Activated CD8-positive, alpha-beta memory T cell treated with anti-CD3 and anti-CD28 coated beads for 1 hour (primary cell): ENCODE results near the gene TM7SF3.
"Not testable (repeated sequence)": the region's sequence is repeated elsewhere in the genome, so short reads cannot be mapped to it uniquely, and the experiment has no call there.

Experiments
- DNase-seq, 2 donors: peaks; one replicate each; pipeline ENCODE4 v3.0.0-alpha.2; 2020; ENCODE audit warnings: low read depth in 1 of 2; ENCODE audit errors: extremely low read depth in 1 of 2

The TM7SF3 gene

DNA sequence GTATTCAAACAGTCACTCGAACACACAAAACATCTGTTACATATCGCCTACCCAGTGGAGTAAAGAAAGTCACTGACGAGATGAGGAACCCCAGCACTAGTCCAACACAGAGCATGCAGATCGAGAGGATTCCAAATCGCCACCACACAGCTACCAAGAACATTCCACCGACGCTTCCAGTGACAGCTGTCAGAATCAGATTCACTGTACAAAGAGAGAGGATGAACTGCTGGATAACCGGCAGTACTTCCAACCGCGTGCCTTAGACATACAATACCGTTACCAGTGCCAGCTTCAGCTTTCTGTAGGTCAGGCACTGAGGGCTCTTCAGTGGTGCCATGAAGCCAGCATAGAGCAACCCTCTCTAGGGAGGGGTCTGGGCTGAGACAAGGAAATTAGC lies 34.5 kb downstream of the TM7SF3 start:
- no peak for DNase-seq

DNA sequence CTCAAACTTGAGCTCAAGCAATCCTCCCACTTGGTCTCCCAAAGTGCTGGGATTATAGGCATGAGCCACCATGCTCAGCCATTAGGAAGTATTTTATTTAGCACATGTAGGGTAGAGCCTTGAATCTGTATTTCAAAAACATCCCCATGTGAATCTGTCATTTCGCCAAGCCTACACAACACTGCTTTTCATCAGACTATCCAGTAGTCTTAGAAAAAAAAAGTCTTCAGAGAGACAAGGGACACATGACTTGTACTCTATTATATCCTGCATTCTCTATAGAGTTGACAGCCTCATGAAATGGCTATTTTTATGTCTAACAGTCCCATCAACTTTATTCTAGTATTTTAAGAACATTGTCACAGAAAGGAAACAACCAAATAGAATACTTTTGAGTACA lies 35.4 kb downstream of the TM7SF3 start:
- no peak for DNase-seq

DNA sequence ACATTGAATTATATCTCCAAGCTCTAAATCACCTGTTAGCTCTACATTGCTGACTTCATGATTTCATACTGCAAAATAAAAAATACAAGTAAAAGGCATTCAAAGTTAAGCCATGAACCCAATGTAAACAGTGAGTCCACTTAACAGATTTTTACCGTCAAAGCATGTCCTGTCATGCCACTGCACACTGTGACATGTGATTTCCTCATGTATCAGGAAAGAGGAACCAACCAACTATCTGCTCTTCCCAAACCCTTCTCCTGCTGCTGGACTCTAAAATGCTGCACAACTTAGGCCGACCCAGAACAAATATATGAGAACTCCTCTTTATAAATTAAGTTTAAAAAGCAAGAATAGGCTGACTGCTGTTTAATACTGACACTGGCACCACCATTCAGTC lies 37.5 kb downstream of the TM7SF3 start:
- DNase-seq: no peak

DNA sequence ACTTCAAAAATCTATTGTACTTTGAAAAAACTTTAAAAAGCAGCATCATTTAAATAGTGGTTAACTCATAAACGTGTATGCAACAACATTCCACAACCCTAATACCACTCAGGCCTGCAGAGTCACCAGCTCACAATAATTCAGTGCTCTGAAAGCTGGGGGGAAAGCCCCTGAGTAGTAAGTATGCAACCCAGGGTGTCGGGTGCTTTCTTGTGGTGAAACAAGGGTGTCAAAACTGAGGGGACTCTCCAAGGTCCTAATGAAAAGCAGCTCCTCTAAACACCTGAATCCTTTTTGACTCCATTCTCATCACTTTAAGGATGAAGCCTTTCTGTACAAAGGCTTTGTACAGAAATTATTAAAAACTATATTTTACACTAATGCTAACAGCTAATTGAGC lies 42.2 kb downstream of the TM7SF3 start:
- peak; percentile 10 to 24 for DNase-seq

DNA sequence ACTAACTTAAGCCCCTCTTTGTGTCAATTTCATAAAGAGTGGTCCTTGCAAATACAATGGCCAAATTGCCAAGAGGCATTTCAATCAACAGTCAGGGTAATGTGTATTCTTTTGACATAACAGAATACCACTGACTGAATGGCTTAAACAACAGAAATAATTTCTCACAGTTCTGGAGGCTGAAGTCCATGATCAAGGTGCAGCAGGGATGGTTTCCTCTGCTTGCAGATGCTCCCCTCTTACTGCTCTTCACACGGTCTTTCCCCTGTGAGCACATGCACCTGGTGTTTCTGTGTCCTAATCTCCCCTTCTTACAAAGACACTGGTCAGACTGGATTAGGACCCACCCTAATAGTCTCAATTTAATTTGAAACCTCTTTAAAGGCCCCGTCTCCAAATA lies 44.0 kb downstream of the TM7SF3 start:
- no peak for DNase-seq

DNA sequence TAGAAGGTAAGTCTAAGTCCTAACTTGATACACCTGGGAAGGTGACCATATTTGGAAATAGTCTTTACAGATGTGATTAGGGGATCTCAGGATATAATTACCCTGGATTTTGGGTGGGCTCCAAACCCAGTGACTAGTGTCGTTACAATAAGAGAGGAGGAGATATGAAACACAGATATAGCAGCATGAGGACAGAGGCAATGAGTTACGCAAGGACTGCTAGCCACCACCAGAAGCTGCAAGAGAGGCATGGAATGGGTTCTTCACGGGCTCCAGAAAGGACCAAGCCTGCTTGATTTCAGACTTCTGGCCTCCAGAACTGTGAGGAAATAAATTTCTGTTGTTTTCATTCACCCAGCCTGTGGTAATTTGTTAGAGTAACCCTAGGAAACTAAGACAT lies 47.3 kb downstream of the TM7SF3 start:
- DNase-seq: no peak

DNA sequence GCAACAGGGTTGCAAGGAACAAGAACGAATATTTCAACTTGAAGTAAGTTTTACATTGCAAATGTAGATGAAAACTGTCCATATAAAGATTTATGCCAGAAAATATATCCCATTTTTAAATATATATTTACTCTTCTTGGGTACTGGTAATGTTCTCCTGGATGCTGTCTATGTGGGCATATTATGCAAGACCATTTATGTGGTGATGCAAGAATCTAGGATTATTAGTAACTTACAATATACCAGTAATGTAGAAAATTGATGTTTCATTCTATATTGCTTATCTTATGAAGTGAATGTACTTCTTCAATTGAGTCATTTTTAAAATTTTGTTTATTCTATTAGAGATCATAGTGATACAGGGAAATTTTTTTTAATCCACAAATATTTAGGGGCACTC lies 50.8 kb downstream of the TM7SF3 start:
- DNase-seq: no peak

DNA sequence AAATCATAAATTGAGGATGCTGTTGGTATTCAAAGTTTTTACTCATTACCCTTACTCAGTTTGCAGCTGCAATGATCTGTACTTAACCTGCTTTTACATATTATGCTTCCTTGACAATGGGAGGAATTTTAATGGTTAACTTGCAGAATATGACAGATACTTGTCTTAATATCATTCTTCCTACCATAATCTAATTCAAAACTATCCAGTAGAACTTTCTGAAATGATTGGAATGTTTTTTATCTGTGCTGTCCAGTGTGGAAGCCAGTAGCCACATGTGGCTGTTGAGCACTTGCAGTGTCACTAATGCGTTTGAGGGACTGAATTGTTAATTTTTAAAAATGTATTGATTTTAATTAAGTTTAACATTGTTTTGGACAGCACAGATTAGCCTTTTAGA lies 52.4 kb downstream of the TM7SF3 start:
- DNase-seq: no peak

DNA sequence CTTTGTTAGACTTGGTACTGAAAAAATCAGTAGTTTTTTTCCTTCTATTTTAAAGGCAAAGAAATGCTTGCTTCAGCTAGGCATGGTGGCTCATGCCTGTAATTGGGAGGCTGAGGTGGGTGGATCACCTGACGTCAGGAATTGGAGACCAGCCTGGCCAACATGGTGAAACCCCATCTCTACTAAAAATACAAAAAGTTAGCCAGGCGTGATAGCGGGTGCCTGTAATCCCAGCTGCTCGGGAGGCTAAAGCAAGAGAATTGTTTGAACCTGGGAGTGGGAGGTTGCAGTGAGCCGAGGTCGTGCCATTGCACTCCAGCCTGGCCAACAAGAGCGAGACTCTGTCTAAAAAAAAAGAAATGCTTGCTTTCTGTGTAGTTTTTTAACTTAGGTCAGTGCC lies 52.8 kb downstream of the TM7SF3 start:
- DNase-seq: not testable (repeated sequence)

DNA sequence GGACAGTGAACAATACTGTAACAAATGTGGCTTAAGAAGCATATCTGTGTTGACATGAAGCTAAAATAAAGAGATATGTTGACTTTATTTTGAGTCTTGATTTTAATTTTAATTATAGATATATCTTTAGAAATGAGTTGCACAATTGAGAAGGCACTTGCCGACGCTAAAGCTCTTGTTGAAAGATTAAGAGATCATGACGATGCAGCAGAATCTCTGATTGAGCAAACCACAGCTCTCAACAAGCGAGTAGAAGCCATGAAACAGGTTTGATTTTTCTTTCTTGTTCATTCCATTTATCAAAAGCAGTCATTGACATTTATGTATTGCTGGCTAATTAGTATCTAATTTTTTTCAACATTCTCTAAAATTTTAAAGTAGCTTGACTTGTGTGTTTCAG lies 60.2 kb downstream of the TM7SF3 start:
- DNase-seq: no peak

DNA sequence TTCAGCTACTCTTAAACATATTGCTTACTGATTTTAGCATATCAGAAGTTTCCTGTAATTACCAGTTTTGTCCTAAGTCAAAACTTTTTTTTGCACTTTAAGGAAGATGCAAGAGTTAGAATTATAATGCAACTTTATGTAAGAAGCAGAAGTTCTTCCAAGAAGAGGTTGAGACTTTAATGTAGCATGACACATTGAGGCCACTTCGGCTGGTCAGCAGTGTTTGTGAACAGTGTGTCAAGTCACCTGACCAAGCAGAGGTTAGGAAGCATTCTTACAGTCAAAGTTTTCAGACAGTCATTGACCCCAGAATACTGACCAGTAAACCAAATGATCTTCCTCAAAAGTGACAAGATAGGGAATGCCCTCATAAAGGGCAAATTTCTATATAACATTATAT lies 60.7 kb downstream of the TM7SF3 start:
- DNase-seq: no peak

DNA sequence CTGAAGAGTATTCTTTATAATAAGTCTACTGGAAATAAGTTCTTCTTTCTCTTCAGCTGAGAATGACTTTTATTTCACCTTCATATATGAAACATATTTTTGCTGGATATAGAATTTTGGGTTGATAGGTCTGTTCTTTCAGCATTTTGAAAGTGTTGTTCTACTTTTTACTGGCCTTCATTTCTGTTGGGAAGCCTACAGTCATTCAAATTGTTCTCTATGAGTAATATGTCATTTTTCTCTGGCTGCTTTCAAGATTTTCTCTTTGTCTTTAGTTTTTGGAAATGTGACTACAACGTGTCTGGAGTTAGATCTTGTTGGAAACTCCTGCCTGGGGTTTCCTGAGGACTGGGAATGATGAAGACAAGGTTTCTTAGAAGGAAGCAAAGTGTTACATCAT lies 65.9 kb downstream of the TM7SF3 start:
- no peak for DNase-seq

DNA sequence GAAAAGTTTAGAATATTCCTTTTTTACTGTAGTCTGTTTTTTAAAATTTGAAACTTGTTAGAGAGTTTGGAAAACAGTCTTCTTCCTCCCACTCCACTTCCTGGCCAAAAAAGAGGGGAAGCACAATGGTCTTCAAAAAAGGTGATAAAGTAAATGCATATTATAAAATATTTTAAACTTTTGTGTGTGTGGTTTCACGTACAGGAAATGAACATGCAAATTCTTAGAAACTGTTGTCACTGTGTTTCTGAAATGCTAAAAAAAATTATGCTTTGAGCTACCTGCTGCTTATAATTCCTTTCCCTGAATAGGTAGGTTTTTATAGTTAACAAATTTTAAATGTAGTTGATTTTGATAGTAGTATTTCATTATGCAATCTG lies 73.0 kb downstream of the TM7SF3 start:
- DNase-seq: no peak

DNA sequence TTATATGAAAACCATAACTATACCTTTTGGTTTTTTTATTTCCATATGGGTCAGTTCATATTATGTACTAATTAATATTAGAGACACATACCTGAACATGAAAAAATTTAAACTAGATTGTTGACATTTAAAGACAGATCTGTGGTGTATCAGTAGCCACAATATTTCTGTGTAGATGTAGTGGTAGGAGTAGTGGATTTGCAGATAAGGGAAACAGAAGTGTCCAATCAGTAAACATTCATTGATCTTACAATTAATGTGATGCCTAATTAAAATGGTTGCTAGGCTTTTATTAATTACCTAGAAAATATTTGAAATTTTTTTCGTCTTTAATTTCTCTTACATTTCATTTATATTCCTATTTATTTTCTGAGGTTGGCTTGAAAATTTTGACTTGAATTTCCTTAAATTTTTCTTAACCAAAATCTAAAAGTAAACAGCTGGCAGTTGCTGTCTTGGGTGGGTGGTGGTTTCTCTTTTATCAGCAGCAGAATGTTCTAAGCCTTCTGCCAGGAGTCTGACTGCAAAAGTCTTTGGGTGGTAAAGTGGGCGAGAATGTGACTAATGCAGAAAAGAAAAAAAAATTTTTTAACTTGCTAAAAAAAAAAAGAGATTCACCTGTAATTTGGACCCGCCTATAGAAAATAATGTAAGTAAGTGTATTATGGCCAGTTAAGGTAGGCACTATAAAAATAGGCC lies 73.5 kb downstream of the TM7SF3 start:
- no peak for DNase-seq

DNA sequence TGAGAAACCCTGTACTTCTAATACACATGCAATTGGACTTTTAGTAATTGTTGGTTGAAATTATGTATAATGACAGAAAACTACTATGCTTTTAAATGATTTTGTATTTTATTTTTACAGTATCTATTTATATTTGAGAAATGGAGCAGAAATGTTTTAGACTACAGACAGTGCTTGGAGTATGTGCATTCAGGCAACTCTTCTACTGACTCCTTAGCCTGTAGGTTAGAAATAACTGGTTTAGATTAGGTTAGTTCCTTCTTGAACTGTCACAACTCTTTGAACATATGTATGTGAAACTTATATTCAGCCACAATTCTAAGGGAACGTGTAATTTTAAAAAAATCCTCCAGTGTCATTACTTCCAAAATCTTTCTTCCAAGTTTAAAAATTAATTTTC lies 74.2 kb downstream of the TM7SF3 start:
- DNase-seq: no peak

DNA sequence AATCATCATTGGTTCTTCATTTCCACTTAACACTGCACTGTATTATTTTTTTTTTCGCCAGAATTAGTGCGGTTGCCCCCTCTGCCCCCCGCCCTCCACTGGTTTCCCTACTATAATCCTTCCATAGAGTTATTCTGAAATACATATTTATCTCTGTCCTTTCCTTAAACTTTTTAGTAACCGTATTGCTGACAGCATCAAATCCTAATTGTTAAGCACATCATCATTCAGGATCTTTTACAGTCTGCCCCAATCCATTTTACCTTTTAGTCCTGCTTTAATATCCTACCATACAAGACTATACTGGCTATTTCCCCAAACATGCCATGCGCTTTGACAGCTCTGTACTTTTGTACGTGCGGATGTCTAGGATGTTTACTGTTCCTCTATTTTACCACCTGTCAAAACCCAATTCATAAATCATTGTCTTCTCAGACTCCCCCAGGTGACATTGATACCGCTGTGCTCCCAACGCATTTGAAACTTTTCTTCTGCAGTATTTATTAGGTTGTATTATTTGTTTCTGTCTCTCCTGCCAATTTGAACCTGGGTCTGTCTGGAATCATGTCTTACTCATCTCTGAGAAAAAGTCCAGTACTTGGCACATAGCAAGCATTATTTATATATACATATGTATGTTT lies 74.9 kb downstream of the TM7SF3 start:
- no peak for DNase-seq

DNA sequence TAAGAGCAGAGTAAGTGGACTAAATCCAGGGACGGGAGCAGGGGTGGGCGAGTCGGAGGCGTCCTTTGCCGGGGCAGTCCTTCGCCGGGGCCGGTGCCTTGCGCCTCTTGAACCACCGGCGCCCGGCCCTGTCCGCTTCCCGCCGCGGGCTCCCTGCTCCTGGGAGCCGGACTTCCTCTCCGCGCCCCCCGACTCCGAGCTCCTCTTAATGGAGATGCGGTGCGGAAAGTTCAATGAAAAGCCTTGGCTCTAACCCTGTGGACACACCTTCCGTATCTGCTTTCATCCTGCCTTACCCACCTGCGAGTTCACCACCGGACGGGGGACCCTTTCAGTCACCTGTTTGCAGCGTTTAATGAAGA lies 75.5 kb downstream of the TM7SF3 start:
- no peak for DNase-seq

DNA sequence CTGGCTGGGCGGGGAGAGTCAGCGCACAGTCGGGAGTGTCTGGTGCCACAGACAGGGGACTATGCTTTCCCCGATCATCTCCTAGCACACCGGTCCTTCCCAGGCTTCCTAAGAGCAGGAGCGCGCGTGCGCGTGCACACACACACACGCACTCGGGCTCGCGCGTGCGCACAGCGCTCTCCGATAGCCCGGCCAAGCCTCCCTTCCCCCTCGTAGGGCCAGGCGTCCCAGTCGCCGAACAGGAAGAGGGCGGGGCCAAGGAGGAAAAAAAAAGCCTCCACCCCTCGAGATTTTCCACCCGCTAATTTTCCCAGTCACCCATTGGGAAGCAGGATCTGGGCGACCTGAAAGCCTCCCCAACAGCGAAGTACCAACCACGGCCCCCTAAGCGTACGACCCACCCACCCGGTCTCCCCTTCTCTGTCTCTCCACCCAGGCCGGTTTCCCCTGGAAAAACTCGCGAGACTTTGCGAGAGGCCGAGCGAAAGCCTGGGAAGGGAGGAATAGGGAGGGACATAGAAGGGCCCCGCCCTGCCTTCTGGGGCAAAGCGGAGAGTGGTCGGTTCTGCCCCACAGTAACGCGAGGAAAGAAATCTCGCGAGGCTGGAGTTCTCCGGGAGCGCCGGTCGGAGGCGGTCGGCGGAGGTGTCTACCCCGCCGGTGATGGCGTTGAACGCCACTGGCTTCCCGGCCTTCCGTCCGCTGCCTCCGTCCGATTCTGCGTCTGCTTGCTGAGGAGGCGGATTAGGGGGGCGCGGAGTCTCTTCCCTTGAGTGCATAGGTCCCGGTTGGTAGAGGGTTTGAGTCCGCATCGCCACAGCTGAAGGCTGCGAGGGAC lies 76.1 kb downstream of the TM7SF3 start, which contains the start of the genes FGFR1OP2 and INTS13:
TSS of gene FGFR1OP2 (plus strand) at position 608 of the 838 bp plus-strand sequence. CDS start 15,689 bp downstream, outside the sequence.
TSS of gene INTS13 (minus strand) at position 119 of the 838 bp plus-strand sequence. CDS start 1,178 bp downstream, outside the sequence.
- peak; percentile 91 to 92 for DNase-seq

DNA sequence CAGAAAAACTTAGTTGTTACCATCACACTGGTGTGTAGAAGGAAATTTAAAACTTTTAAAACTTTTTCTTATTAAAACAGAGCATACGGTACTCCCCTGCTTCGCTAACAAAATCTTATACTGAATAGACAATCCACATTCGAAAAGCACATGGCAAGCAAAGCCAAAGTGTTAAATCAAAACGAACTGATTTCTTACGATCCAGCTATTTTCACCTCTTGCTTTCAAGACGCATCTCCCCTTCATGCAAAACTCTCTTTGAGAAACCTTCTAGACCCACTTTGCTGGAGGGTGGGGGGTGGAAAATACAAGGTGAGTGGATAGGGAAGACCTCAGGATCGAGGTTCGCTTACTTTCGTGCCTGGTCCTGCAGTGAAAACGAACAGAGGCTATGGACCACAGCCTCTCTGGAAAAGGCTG lies 76.7 kb downstream of the TM7SF3 start:
- DNase-seq: no peak

DNA sequence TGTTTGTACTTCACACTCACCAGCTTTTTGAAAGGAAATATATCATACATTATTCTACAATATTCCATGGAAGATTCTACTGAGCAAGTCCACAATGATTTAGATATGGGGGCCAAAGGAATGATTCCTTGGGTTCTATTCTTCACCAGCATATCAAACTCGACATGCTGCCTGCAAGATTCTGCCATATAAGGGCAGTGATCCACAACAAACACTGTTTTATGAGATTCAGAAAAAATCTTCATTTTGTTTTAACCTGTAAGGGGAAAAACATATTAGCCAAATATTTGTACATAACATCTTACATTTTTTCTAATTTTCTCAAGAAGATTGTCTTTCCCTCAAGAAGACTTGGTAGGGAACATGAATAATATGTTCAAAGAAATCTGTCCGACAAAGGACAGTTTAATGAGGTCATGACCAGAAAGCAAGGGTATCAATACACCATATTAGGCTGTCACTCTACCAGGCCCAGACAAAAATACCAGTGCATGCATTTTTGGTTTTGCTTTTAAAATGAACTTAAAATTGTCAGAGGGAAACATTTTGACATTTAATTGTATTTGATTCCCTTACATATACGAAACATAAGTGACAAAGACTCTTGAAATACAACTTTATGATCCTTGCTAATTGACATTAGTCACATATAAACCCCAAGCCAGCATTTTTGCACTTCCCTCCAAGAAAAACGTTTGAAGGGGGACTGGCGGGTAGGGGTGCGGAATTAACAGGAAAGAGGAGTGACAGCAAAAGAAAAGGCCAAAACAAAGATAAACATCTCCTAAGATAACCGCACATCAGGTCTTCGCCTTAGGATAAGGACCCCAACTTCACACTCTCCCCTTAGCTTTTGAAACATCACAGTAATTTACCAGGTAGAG lies 77.4 kb downstream of the TM7SF3 start:
- DNase-seq: no peak
